SK-N-SH (cell line): Measurements from ENCODE around the gene SPOUT1.

Experiments used
- TF ChIP-seq, protein P1 (sequence below): fragments of 200-600 bp; sonication (generic); IDR thresholded peaks from 2 replicates; pipeline ENCODE4 v1.6.1; 2017; ENCODE audit warnings: antibody characterized with exemption, mild to moderate bottlenecking, moderate library complexity
- TF ChIP-seq, protein P2 (sequence below): IDR thresholded peaks from 2 replicates; pipeline ENCODE4 v1.4.0; 2012; ENCODE audit warnings: low read depth, borderline replicate concordance
- TF ChIP-seq, protein P3 (sequence below): fragments of 150-350 bp; IDR thresholded peaks from 2 replicates; pipeline ENCODE4 v1.6.1; 2017; ENCODE audit warnings: antibody characterized with exemption, low read length, low read depth, borderline replicate concordance

DNA sequence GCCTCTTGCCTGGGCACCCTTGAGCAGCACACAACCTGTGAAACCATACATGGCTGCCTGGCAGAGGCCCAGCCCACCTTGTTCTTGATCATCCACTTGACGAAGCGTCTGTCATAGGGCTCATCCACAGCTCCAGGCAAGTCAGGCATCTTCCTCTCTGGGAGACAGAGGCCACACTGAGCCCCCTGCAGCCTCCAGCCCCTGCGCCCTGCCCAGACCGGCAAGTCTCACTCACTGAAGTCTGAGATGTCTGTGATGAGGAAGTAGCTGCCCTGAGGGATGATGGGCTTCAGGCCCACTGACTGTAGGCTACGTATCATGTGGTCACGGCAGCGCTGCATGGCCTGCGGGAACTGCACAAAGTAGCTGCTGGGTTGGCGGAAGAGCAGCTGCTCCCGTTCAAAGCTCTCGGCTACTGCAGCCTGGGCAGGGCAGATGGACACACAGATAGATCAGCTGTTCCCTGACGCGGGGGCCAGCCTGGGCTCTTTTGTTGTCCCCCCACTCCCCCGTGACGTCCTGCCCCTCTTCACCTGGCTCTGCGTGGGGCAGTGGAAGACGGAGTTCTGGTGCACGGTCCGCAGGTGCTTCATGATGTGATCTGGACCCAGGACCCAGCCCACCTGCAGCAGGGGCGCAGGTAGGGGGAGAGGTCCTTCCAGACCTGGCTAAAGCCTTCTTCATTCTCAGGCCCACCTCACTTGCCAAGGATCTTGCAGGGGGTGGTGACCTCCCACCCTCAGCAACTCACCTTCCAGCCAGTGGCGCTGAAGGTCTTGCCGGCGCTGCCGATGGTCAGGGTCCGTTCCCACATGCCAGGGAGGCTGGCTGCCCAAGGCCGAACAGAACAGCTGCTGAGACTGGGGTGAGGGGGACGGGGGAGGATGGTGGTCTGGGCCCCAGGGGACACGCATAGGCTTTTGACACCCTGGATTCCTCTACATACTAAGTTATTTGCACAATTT lies 5.9 kb upstream of the SPOUT1 start:
- TF ChIP-seq, protein P1, sequence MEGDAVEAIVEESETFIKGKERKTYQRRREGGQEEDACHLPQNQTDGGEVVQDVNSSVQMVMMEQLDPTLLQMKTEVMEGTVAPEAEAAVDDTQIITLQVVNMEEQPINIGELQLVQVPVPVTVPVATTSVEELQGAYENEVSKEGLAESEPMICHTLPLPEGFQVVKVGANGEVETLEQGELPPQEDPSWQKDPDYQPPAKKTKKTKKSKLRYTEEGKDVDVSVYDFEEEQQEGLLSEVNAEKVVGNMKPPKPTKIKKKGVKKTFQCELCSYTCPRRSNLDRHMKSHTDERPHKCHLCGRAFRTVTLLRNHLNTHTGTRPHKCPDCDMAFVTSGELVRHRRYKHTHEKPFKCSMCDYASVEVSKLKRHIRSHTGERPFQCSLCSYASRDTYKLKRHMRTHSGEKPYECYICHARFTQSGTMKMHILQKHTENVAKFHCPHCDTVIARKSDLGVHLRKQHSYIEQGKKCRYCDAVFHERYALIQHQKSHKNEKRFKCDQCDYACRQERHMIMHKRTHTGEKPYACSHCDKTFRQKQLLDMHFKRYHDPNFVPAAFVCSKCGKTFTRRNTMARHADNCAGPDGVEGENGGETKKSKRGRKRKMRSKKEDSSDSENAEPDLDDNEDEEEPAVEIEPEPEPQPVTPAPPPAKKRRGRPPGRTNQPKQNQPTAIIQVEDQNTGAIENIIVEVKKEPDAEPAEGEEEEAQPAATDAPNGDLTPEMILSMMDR, result no peak
- TF ChIP-seq, protein P2, sequence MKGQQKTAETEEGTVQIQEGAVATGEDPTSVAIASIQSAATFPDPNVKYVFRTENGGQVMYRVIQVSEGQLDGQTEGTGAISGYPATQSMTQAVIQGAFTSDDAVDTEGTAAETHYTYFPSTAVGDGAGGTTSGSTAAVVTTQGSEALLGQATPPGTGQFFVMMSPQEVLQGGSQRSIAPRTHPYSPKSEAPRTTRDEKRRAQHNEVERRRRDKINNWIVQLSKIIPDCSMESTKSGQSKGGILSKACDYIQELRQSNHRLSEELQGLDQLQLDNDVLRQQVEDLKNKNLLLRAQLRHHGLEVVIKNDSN, result no peak
- TF ChIP-seq, protein P3, sequence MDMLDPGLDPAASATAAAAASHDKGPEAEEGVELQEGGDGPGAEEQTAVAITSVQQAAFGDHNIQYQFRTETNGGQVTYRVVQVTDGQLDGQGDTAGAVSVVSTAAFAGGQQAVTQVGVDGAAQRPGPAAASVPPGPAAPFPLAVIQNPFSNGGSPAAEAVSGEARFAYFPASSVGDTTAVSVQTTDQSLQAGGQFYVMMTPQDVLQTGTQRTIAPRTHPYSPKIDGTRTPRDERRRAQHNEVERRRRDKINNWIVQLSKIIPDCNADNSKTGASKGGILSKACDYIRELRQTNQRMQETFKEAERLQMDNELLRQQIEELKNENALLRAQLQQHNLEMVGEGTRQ, result no peak
